Small intestine (tissue), 7 donors: ENCODE results near the gene SEPTIN1. TPM values are rescaled to one million over a fixed set of nuclear protein-coding genes. Genes with fewer than 3 reads are reported as not detected.
"Not testable (repeated sequence)": the region's sequence is repeated elsewhere in the genome, so short reads cannot be mapped to it uniquely, and the experiment has no call there.

Source experiments
- DNase-seq, 2 donors: peaks; one replicate each; pipeline versions ENCODE4 v3.0.0 to v3.0.0-alpha.2; 2013
- FAIRE-seq: peaks from 2 replicates; lab custom pipeline; 2012; peaks lifted over from hg19 to GRCh38; lab: Jason Lieb, UNC
- H3K27ac ChIP-seq, 3 donors: one replicate each; pipeline ENCODE4 v1.5.1; 2013; ENCODE audit warnings: low read length in 2 of 3, mild to moderate bottlenecking in 2 of 3, control low read depth in 1 of 3, inconsistent platforms in 1 of 3, low read depth in 1 of 3, moderate library complexity in 1 of 3
- H3K27me3 ChIP-seq, 3 donors: one replicate each; pipeline ENCODE4 v1.6.1; 2013; ENCODE audit warnings: low read length in 3 of 3, inconsistent platforms in 1 of 3; ENCODE audit not compliant: control insufficient read depth in 3 of 3, insufficient read depth in 3 of 3
- H3K36me3 ChIP-seq, 3 donors: one replicate each; pipeline ENCODE4 v1.6.1; 2013; ENCODE audit warnings: low read length in 3 of 3, inconsistent platforms in 1 of 3, low read depth in 1 of 3, mild to moderate bottlenecking in 1 of 3, moderate library complexity in 1 of 3; ENCODE audit not compliant: control insufficient read depth in 3 of 3, insufficient read depth in 2 of 3
- H3K4me1 ChIP-seq, 3 donors: one replicate each; pipeline ENCODE4 v1.6.1; 2013; ENCODE audit warnings: low read length in 2 of 3, inconsistent platforms in 1 of 3, low read depth in 1 of 3, mild to moderate bottlenecking in 1 of 3, moderate library complexity in 1 of 3; ENCODE audit not compliant: control insufficient read depth in 3 of 3, insufficient read depth in 2 of 3
- H3K4me3 ChIP-seq, 3 donors: one replicate each; pipeline ENCODE4 v1.5.1; 2013; ENCODE audit warnings: low read length in 3 of 3, control low read depth in 1 of 3, inconsistent platforms in 1 of 3, low read depth in 1 of 3, mild to moderate bottlenecking in 1 of 3, moderate library complexity in 1 of 3
- H3K9me3 ChIP-seq, 2 donors: one replicate each; pipeline ENCODE4 v1.6.1; 2013; ENCODE audit warnings: low read depth in 1 of 2, low read length in 1 of 2; ENCODE audit not compliant: control insufficient read depth in 2 of 2, insufficient read depth in 1 of 2
- WGBS, 3 donors: extraction: QIAGEN DNeasy Blood & Tissue Kit; methylation state at CpG; one replicate each; pipeline ENCODE4 v1.1.7; 2013; 5-methylcytosine and 5-hydroxymethylcytosine counted together
- polyA plus RNA-seq, 4 donors: library from polyadenylated mRNA; stranded (reverse) in 3 of 4; unstranded in 1 of 4; fragments of 200-250 nt in 3 of 4; fragments of 120-200 nt in 1 of 4; gene quantifications; one replicate each; pipeline versions ENCODE4 v1.2.1 to v1.2.3, GENCODE V29; 2013
- donor health status: healthy with polysubstance abuse.
- donor health status: control.
- donor health status: control.
- donor health status: Bipolar disorder and iron deficiency.
- donor health status: healthy.

SEPTIN1 gene
- polyA plus RNA-seq, 4 donors, result 4.8 to 21.1 (median 6.4) TPM

DNA sequence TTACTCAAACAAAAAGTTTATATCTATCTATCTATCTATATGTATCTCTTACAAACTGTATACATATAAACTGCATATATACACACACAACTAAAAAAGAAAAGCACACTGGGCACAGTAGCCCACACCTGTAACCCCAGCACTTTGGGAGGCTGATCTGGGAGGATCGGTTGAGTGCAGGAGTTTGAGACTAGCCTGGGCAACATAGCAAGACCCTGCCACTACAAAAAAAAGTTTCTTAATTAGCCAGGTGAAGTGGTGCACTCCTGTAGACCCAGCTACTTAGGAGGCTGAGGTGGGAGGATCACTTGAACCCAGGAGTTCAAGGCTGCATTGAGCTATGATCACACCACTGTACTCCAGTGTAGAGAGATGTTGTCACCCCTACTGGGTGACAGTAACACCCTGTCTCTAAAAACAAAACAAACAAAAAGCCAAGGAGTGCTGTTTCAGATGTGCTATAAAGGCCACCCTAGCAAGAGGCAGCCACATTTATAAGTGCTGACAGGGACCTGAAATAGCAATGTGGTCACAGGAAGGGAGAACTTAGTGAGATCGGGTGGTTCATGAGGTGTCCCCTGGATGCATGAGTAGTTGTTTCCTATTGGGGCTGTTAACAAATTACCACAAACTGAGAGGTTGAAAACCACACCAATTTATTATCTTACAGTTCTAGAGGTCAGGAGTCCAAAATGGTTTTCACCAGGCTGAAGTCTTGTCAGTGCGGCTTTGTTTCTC, 32.1 kb downstream of the SEPTIN1 start:
- Histone ChIP-seq H3K27ac (peak overlapping the region; percentile 4 to 70 (median 20)), H3K9me3 (no peaks in the 10 kb centered on the region), H3K4me3 (no peak overlapping the region), H3K4me1 (peaks cover 2 to 24% (median 6%) of the 10 kb centered on the region in 3 donors), H3K27me3 (no peaks in the 10 kb centered on the region), H3K36me3 (peaks cover 0 to 50% (median 11%) of the 10 kb centered on the region in 3 donors)
- FAIRE-seq, result no peak
- 32 to 56% (median 38%) methylated on average over 3 of the region's 3 CpGs for WGBS, 3 donors
- DNase-seq, result peak; percentile 60 to 75

DNA sequence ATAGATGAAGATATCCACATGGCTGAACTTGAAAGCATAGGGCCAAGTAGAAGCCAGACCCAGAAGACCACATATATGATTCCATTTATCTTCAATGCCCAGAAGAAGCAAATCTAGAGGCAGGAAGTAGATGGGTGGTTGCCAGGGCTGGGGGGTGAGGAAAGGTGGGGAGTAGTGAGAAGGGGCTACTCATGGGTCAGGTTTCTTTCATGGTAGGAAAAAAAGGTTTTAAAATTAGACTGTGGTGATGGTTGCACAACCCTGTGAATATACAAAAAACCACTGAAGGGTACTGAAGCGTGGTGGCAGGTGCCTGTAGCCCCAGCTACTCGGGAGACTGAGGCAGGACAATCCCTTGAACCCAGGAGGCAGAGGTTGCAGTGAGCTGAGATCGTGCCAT, 32.7 kb downstream of the SEPTIN1 start:
- no peak for DNase-seq
- H3K4me1 ChIP-seq, result peaks cover 2 to 24% (median 6%) of the 10 kb centered on the region in 3 donors
- peaks cover 0 to 50% (median 11%) of the 10 kb centered on the region in 3 donors for H3K36me3 ChIP-seq
- no peak for FAIRE-seq
- no peaks in the 10 kb centered on the region for H3K9me3 ChIP-seq
- H3K4me3 ChIP-seq, result no peak overlapping the region
- no peaks in the 10 kb centered on the region for H3K27me3 ChIP-seq
- 72 to 91% (median 75%) methylated on average over 3 of the region's 3 CpGs for WGBS, 3 donors
- H3K27ac ChIP-seq, result no peak overlapping the region

DNA sequence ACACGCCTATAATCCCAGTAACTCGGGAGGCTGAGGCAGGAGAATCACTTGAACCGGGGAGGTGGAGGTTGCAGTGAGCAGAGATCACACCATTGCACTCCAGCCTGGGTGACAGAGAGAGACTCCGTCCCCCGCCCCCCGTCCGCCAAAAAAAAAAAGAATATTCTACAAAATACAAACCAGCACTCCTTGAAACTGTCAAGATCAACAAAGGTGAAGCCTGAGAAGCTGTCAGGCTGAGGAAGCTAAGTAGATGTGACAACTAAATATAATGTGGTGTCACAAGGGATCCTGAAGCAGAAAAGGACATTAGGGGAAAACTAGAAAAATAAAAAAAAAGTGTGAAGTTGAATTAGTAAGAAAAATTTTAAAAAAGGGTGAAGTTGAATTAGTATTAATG, 33.4 kb downstream of the SEPTIN1 start:
- Histone ChIP-seq H3K27me3 (no peaks in the 10 kb centered on the region), H3K9me3 (no peaks in the 10 kb centered on the region), H3K36me3 (peaks cover 0 to 46% (median 11%) of the 10 kb centered on the region in 3 donors), H3K4me1 (peaks cover 2 to 20% (median 2%) of the 10 kb centered on the region in 3 donors), H3K4me3 (no peak overlapping the region), H3K27ac (no peak overlapping the region)
- 95 to 98% (median 97%) methylated on average over 7 of the region's 7 CpGs for WGBS, 3 donors
- no peak for FAIRE-seq
- DNase-seq, result no peak

DNA sequence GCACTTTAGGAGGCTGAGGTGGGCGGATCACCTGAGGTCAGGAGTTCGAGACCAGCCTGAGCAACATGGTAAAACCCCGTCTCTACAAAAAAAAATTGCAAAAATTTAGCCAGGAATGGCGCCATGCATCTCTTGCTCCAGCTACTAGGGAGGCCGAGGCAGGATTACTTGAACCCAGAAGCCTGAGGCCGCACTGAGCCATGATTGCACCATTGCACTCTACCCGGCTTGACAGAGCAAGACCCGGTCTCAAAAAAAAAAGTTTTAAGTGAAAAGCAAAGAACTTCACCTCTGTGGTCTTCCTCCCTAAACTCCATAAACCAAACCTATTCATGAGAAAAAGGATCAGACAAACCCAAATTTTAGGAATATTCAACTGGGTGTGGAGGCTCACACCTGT, 34.2 kb downstream of the SEPTIN1 start:
- H3K9me3 ChIP-seq, result no peaks in the 10 kb centered on the region
- WGBS, 3 donors, result 96 to 98% (median 97%) methylated on average over 8 of the region's 8 CpGs
- FAIRE-seq (no peak), DNase-seq (no peak)
- no peaks in the 10 kb centered on the region for H3K27me3 ChIP-seq
- H3K4me3 ChIP-seq, result no peak overlapping the region
- no peak overlapping the region for H3K27ac ChIP-seq
- peaks cover 0 to 38% (median 8%) of the 10 kb centered on the region in 3 donors for H3K36me3 ChIP-seq
- peaks cover 0 to 14% (median 2%) of the 10 kb centered on the region in 3 donors for H3K4me1 ChIP-seq

DNA sequence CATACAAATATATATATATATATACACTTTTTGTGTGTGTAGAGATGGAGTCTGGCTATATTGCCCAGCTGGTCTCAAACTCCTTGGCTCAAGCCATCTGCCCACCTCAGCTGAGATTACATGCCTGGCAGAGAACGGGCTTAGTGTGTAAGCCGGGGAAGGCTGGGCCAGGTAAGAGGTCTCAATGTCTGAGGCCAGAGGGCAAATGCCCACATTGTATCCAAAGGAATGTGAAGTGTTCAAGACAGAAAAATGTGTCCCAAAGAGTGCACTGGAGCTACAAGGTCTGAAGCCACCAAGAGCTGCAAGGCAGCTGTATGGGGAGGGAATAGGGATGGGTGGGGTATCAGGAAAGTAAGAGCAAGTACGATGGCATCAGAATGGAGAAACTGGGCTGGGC, 36.1 kb downstream of the SEPTIN1 start:
- Histone ChIP-seq H3K27me3 (no peaks in the 10 kb centered on the region), H3K27ac (no peak overlapping the region), H3K9me3 (no peaks in the 10 kb centered on the region), H3K4me1 (peaks cover 0 to 13% (median 2%) of the 10 kb centered on the region in 3 donors), H3K36me3 (peaks cover 0 to 19% (median 5%) of the 10 kb centered on the region in 3 donors), H3K4me3 (no peak overlapping the region)
- FAIRE-seq, result no peak
- 89 to 97% (median 95%) methylated on average over 3 of the region's 3 CpGs for WGBS, 3 donors
- DNase-seq, result no peak

DNA sequence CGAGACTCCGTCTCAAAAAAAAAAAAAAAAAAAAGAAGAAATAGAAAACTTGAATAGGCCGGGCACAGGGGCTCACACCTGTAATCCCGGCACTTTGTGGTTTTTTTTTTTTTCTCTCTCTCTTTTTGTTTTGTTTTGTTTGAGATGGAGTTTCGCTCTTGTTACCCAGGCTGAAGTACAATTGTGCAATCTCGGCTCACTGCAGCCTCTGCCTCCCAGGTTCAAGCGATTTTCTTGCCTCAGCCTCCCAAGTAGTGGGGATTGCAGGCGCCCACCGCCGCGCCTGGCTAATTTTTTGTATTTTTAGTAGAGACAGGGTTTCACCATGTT, 38.9 kb downstream of the SEPTIN1 start:
- H3K4me1 ChIP-seq, H3K27me3 ChIP-seq, DNase-seq, FAIRE-seq, H3K9me3 ChIP-seq, H3K27ac ChIP-seq, H3K36me3 ChIP-seq, H3K4me3 ChIP-seq: not testable (repeated sequence)
- 91 to 94% (median 92%) methylated on average over 11 of the region's 11 CpGs for WGBS, 3 donors

DNA sequence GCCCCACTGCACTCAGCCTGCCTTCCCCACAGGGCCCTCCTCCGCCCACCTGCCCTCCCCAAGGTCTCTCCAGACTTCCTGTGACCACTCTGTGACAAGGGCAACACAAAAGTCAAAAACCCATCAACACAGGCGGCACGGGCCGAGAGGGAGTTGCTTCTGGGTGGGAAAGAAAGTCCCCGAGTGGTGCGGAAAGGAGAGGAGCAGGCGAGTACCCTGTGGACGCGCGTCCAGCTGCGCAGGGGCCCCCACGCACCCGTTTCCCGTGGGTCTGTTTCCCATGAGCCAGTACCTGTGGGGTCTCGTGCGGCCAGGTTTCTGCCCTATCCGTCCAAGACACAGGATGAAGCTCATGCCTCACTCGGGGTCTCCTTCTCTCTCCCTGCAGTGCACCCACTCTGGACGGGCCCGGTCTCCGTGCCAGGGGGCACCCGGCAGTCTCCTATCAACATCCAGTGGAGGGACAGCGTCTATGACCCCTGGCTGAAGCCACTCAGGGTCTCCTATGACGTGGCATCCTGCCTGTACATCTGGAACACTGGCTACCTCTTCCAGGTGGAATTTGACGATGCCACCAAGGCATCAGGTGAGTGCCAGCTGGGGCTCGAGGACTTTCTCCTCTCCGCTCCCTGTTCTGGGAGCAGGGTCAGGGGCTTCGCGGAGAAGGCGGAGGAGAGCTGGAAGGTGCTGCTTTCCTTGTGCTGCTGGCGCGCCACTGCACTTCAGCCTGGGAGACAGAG, 39.4 kb downstream of the SEPTIN1 start:
- Histone ChIP-seq H3K4me1 (no peaks in the 10 kb centered on the region), H3K9me3 (peaks cover 0 to 6% of the 10 kb centered on the region in 2 donors), H3K36me3 (peaks cover 0 to 4% (median 0%) of the 10 kb centered on the region in 3 donors), H3K27ac (no peak overlapping the region), H3K27me3 (no peaks in the 10 kb centered on the region), H3K4me3 (no peak overlapping the region)
- DNase-seq (no peak), FAIRE-seq (no peak)
- 90 to 94% (median 93%) methylated on average over 31 to 32 of the region's 32 CpGs for WGBS, 3 donors

DNA sequence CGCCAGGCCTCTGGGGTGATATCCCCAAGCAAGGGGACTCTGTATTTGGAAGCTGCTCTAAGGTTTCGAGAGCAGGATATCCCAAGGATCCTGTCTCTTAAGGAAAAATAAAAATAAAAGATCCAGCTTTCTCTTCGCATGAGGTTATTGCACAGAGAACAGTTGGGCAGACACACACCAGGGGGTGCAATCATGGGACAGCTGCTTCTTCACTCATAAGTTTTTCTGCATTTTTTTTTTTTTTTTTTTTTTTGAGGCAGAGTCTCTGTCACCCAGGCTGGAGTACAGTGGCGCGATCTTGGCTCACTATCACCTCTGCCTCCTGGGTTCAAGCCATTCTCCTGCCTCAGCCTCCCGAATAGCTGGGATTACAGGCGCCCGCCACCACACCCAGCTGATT, 40.4 kb downstream of the SEPTIN1 start:
- WGBS, 3 donors, result 92 to 95% (median 94%) methylated on average over 8 of the region's 8 CpGs
- not testable (repeated sequence) for H3K4me1 ChIP-seq, DNase-seq, FAIRE-seq, H3K36me3 ChIP-seq, H3K9me3 ChIP-seq, H3K27ac ChIP-seq, H3K4me3 ChIP-seq, H3K27me3 ChIP-seq
